ENCODE data around the gene BCL2L2.

DNA sequence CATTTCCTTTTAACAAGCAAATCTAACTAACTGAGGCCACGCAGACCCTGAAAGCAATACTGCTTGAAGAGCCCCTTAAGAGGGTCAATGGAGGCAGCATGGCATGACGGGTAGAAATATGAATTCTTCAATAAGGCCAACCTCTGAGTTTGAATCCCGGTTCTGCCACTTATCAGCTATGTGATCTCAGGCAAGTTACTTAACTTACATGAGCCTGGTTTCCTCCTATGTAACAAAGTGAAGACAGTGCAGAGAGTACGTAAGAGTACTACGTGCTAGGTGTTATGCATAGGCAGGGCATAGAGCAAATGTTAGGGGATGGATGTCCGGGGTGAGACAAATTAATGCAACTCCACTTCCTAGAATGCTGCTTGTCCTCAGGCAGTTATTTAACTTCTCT lies 25.4 kb upstream of the BCL2L2 start:
- TF ChIP-seq, protein P1, sequence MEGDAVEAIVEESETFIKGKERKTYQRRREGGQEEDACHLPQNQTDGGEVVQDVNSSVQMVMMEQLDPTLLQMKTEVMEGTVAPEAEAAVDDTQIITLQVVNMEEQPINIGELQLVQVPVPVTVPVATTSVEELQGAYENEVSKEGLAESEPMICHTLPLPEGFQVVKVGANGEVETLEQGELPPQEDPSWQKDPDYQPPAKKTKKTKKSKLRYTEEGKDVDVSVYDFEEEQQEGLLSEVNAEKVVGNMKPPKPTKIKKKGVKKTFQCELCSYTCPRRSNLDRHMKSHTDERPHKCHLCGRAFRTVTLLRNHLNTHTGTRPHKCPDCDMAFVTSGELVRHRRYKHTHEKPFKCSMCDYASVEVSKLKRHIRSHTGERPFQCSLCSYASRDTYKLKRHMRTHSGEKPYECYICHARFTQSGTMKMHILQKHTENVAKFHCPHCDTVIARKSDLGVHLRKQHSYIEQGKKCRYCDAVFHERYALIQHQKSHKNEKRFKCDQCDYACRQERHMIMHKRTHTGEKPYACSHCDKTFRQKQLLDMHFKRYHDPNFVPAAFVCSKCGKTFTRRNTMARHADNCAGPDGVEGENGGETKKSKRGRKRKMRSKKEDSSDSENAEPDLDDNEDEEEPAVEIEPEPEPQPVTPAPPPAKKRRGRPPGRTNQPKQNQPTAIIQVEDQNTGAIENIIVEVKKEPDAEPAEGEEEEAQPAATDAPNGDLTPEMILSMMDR (IDR thresholded peaks at IDR 0.05): no peak
- no peak for TF ChIP-seq POLR2A (IDR thresholded peaks at IDR 0.05)
